ENCODE measurements around the gene LHX4. TPM values are rescaled to one million over a fixed set of nuclear protein-coding genes. Genes with fewer than 3 reads are reported as not detected.
A peak's percentile ranks its signal among the peaks of the same experiment; 100 is the strongest.

The LHX4 gene
- total and polyA plus RNA-seq, 4 donors: 0.05 to 0.25 TPM; not detected in 2

DNA sequence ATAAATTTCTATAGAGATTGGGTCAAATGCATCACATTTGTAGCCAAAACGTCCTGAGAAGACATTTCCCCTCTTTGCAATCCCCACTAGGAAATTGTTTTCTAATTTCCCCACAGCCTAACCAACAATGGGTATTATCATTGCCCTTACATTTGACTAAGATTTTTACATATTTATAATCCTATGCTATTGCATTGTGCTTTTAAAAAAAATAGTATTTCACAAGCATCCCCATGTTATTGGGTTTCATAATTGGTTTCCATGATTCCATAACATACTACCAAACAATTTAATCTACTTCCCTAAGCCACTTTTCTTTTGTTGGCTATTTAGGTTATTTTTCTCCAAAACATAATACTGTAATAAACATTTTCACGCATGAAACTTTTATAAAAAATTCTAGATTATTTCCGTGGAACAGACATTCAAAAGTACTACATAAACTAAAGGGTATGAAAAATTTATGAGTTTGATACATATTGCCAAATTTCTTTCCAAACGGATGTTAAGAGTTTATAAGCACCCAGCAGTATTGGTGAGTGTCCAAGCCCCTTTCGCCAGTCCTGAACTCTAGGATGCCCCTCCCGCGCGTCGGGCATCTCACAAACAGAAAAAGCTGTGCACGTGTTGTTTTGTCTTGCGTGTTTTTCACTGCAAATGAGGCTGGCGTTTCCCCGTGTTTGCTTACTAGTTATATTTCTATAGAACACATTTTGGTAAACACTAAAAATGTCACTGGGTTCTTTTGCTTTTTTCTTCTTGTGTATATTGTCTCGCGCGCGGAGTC lies 2.0 kb upstream of the LHX4 start:
- intact Hi-C loops (cut with DNase I): no loop called here
- DNase-seq: no peak
- Histone ChIP-seq H3K4me3 (ENCODE audit: low read length in 2 of 2) (no peak overlapping the region), H3K4me1 (ENCODE audit: control insufficient read depth in 1 of 2, insufficient read depth in 2 of 2, low read length in 2 of 2) (no peaks in the 10 kb centered on the region), H3K36me3 (ENCODE audit: control insufficient read depth in 1 of 2, insufficient read depth in 2 of 2, low read length in 1 of 2) (no peaks in the 10 kb centered on the region), H3K27me3 (ENCODE audit: control insufficient read depth in 1 of 2, insufficient read depth in 2 of 2, low read length in 1 of 2) (no peaks in the 10 kb centered on the region), H3K27ac (ENCODE audit: low read depth in 1 of 2, low read length in 2 of 2) (no peak overlapping the region), H3K9me3 (ENCODE audit: control insufficient read depth, low read length) (no peaks in the 10 kb centered on the region)
- ATAC-seq (ENCODE audit: low FRiP score): no peak
- 25 to 26% methylated on average over 17 of the region's 17 CpGs for WGBS, 2 donors

DNA sequence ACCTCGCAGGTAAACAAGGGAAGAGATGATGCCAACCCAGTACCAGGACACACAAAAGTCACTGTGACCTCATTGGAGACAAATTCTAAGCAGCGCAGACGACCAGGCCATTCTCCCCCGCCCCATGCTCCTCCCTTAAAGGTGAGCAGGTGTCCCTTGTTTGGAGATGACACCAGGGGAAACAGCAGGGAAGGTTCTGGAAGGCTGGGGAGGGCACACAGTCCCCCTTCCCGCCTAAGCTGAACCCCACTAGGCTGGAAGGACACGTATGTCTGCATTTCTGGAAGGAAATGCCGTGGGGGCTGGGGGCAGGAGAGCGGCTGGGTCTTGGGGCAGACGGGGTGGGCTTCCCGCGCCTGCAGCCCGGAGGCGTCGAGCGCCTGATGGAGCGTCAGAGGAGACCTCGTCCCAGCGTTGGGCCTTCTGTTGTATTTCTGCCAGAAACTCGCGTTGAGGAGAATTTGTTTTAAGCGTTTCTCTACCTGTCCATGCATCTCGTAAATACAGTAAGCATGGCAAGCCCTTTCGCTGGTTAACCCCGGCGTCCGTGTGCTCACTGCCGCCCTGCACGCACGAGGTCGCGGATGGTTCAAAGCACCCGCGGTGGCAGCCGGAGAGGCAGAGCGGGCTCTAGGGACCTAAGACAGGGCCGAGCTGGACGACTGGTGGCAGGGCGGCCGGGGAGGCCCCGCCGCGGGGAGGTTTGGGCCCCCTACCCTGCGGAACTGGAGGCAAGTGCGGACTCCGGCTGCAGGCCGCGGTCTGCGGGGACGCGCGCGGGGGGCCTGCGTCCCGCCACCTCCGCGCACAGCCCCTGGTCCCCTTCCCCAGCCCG lies 1.2 kb upstream of the LHX4 start:
- no peaks in the 10 kb centered on the region for H3K4me1 ChIP-seq (ENCODE audit: control insufficient read depth in 1 of 2, insufficient read depth in 2 of 2, low read length in 2 of 2)
- no peaks in the 10 kb centered on the region for H3K27me3 ChIP-seq (ENCODE audit: control insufficient read depth in 1 of 2, insufficient read depth in 2 of 2, low read length in 1 of 2)
- no peak for DNase-seq
- no peaks in the 10 kb centered on the region for H3K36me3 ChIP-seq (ENCODE audit: control insufficient read depth in 1 of 2, insufficient read depth in 2 of 2, low read length in 1 of 2)
- H3K27ac ChIP-seq (ENCODE audit: low read depth in 1 of 2, low read length in 2 of 2): no peak overlapping the region
- intact Hi-C loops (cut with DNase I): no loop called here
- WGBS, 2 donors: 5 to 6% methylated on average over 57 of the region's 57 CpGs
- ATAC-seq (ENCODE audit: low FRiP score): no peak
- H3K4me3 ChIP-seq (ENCODE audit: low read length in 2 of 2): peak overlapping the region; percentile 70 to 74
- no peaks in the 10 kb centered on the region for H3K9me3 ChIP-seq (ENCODE audit: control insufficient read depth, low read length)

DNA sequence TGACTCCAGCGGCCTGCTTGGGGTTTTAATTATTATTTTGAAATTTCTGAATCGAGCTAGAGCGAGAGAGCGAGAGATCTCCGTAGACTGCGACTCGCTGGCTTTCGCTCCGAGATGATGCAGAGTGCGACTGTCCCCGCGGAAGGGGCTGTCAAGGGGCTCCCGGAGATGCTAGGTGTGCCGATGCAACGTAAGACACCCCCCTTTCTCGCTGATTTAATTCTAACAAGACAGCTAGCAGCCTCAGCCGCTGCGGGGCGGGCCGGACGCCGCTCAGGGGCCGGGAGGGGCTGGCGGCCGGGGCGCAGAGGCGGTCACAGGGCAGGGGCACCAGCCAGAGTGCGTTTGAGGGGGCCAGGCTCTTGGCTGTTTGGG lies 339 bp downstream of the LHX4 start:
- Histone ChIP-seq H3K27ac (ENCODE audit: low read depth in 1 of 2, low read length in 2 of 2) (no peak overlapping the region), H3K9me3 (ENCODE audit: control insufficient read depth, low read length) (no peaks in the 10 kb centered on the region), H3K27me3 (ENCODE audit: control insufficient read depth in 1 of 2, insufficient read depth in 2 of 2, low read length in 1 of 2) (no peaks in the 10 kb centered on the region), H3K4me1 (ENCODE audit: control insufficient read depth in 1 of 2, insufficient read depth in 2 of 2, low read length in 2 of 2) (no peaks in the 10 kb centered on the region), H3K4me3 (ENCODE audit: low read length in 2 of 2) (peak overlapping the region; percentile 70 to 74), H3K36me3 (ENCODE audit: control insufficient read depth in 1 of 2, insufficient read depth in 2 of 2, low read length in 1 of 2) (no peaks in the 10 kb centered on the region)
- intact Hi-C loops (cut with DNase I): no loop called here
- no peak for ATAC-seq (ENCODE audit: low FRiP score)
- 0 to 1% methylated on average over 20 to 28 of the region's 28 CpGs for WGBS, 2 donors
- DNase-seq: no peak

- Histone ChIP-seq H3K27me3 (ENCODE audit: control insufficient read depth in 1 of 2, insufficient read depth in 2 of 2, low read length in 1 of 2) (no peaks in the 10 kb centered on the region), H3K36me3 (ENCODE audit: control insufficient read depth in 1 of 2, insufficient read depth in 2 of 2, low read length in 1 of 2) (no peaks in the 10 kb centered on the region), H3K4me3 (ENCODE audit: low read length in 2 of 2) (peak overlapping the region; percentile 70 to 74), H3K27ac (ENCODE audit: low read depth in 1 of 2, low read length in 2 of 2) (no peak overlapping the region), H3K9me3 (ENCODE audit: control insufficient read depth, low read length) (no peaks in the 10 kb centered on the region), H3K4me1 (ENCODE audit: control insufficient read depth in 1 of 2, insufficient read depth in 2 of 2, low read length in 2 of 2) (no peaks in the 10 kb centered on the region)
- intact Hi-C loops (cut with DNase I): no loop called here
- no peak for ATAC-seq (ENCODE audit: low FRiP score)
- DNase-seq: peak in 1 of 2 donors; percentile 74
- WGBS, 2 donors: 0% methylated on average over 63 to 65 of the region's 65 CpGs
These were observed 884 bp downstream of the LHX4 start for GRCh38 chr1:180230791-180231505.

DNA sequence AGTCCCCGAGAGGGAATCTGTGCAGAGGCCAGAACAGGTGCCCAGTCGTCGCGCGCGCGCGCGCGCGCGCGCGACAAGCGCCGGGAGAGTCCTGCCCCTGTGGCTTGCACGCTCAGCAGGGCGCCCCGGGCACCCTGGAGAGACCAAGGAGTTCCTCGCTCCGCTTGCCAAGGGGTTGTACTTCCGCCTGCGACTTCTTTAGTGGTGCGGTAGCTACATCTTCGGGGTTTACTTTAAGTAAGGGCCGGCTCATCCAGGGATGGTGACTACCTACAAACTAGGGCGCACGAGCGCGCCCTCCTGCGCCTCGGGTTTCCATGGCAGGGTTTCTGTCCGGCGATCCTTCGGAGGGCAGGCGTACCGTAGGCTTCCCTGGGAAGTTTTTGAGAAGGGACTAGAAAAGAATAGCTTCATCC lies 1.4 kb downstream of the LHX4 start:
- no peaks in the 10 kb centered on the region for H3K36me3 ChIP-seq (ENCODE audit: control insufficient read depth in 1 of 2, insufficient read depth in 2 of 2, low read length in 1 of 2)
- peak overlapping the region; percentile 28 to 70 for H3K4me3 ChIP-seq (ENCODE audit: low read length in 2 of 2)
- no peaks in the 10 kb centered on the region for H3K27me3 ChIP-seq (ENCODE audit: control insufficient read depth in 1 of 2, insufficient read depth in 2 of 2, low read length in 1 of 2)
- H3K27ac ChIP-seq (ENCODE audit: low read depth in 1 of 2, low read length in 2 of 2): no peak overlapping the region
- 0 to 1% methylated on average over 37 of the region's 37 CpGs for WGBS, 2 donors
- intact Hi-C loops (cut with DNase I): no loop called here
- ATAC-seq (ENCODE audit: low FRiP score): no peak
- H3K4me1 ChIP-seq (ENCODE audit: control insufficient read depth in 1 of 2, insufficient read depth in 2 of 2, low read length in 2 of 2): no peaks in the 10 kb centered on the region
- H3K9me3 ChIP-seq (ENCODE audit: control insufficient read depth, low read length): no peaks in the 10 kb centered on the region
- DNase-seq: peak in 1 of 2 donors; percentile 70

- intact Hi-C loops (cut with DNase I): no loop called here
- Histone ChIP-seq H3K9me3 (ENCODE audit: control insufficient read depth, low read length) (no peaks in the 10 kb centered on the region), H3K4me1 (ENCODE audit: control insufficient read depth in 1 of 2, insufficient read depth in 2 of 2, low read length in 2 of 2) (no peaks in the 10 kb centered on the region), H3K36me3 (ENCODE audit: control insufficient read depth in 1 of 2, insufficient read depth in 2 of 2, low read length in 1 of 2) (no peaks in the 10 kb centered on the region), H3K4me3 (ENCODE audit: low read length in 2 of 2) (no peak overlapping the region), H3K27me3 (ENCODE audit: control insufficient read depth in 1 of 2, insufficient read depth in 2 of 2, low read length in 1 of 2) (no peaks in the 10 kb centered on the region), H3K27ac (ENCODE audit: low read depth in 1 of 2, low read length in 2 of 2) (no peak overlapping the region)
- DNase-seq (peak in 1 of 2 donors; percentile 22), ATAC-seq (ENCODE audit: low FRiP score) (no peak)
- 4 to 8% methylated on average over 14 of the region's 14 CpGs for WGBS, 2 donors
These were observed 1.9 kb downstream of the LHX4 start for GRCh38 chr1:180231936-180232335.

DNA sequence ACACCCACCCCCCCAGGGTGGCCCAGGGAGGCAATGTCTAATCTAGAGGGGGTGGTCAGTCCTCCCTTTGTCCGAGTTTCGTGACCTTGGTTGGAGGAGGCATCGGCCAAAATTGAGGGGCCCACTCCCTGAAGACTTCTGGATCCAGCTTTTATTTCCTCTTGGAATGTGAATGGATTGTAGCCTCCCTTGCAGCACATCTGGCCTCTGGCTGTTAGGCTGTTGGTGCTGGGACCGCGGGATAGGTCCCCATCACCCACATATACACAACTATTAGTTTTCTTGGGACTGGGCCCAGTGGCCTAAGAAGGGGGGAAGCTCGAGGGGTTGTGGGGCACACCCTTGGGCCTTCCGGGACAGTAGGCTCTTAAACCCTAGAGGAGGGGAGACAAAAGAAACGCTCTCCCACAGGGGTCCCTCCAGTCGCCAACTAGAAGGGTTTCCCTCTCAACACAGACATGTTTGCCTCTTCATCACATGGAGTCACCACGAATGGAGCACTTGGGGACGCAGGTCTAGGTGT lies 2.5 kb downstream of the LHX4 start:
- H3K4me3 ChIP-seq (ENCODE audit: low read length in 2 of 2): no peak overlapping the region
- H3K27me3 ChIP-seq (ENCODE audit: control insufficient read depth in 1 of 2, insufficient read depth in 2 of 2, low read length in 1 of 2): no peaks in the 10 kb centered on the region
- no peaks in the 10 kb centered on the region for H3K4me1 ChIP-seq (ENCODE audit: control insufficient read depth in 1 of 2, insufficient read depth in 2 of 2, low read length in 2 of 2)
- 11% methylated on average over 11 of the region's 11 CpGs for WGBS, 2 donors
- peak in 1 of 2 donors; percentile 28 for DNase-seq
- intact Hi-C loops (cut with DNase I): no loop called here
- no peaks in the 10 kb centered on the region for H3K9me3 ChIP-seq (ENCODE audit: control insufficient read depth, low read length)
- H3K36me3 ChIP-seq (ENCODE audit: control insufficient read depth in 1 of 2, insufficient read depth in 2 of 2, low read length in 1 of 2): no peaks in the 10 kb centered on the region
- ATAC-seq (ENCODE audit: low FRiP score): no peak
- no peak overlapping the region for H3K27ac ChIP-seq (ENCODE audit: low read depth in 1 of 2, low read length in 2 of 2)

DNA sequence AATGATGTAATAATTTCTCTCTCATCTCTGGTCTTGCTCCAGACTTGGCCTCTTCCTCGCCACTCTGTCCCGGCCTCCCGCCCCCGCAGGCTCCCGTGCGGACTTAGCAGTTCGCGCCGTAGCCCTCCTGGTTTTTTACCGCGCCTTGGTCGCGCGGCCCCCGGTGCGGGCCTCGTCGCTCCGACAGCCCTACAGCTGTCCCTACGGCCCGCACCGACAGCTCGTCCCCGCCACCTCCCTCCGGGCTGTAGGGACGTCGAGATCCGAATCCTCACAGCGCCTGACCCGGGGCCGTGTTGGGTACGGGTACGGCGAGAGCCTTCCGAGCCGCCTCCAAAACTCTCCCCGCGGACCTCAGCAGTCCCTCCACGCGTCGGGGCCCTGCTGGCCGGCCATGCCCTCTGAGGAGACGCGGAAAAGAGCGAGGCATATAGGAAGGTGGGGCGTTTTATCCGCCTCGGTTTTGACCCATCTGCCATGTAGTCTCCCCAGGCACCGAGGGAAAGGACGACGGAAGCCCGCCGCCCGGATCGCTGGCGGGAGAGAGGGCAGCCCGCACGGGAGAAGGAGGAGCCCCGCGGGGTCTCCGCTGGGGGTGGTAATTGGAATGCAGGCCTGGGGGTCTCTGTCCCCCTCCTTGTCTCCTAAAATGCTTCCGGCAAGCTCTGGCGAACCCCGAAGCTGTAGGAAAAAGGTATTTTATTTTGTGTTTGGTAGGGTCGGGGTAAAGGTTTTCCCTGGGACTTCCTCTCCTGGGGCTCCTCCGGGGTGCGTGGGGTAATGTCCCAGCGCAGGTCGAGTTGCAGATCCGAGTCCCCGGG lies 3.3 kb downstream of the LHX4 start:
- Histone ChIP-seq H3K9me3 (ENCODE audit: control insufficient read depth, low read length) (no peaks in the 10 kb centered on the region), H3K36me3 (ENCODE audit: control insufficient read depth in 1 of 2, insufficient read depth in 2 of 2, low read length in 1 of 2) (no peaks in the 10 kb centered on the region), H3K27ac (ENCODE audit: low read depth in 1 of 2, low read length in 2 of 2) (no peak overlapping the region), H3K4me1 (ENCODE audit: control insufficient read depth in 1 of 2, insufficient read depth in 2 of 2, low read length in 2 of 2) (no peaks in the 10 kb centered on the region), H3K4me3 (ENCODE audit: low read length in 2 of 2) (no peak overlapping the region), H3K27me3 (ENCODE audit: control insufficient read depth in 1 of 2, insufficient read depth in 2 of 2, low read length in 1 of 2) (no peaks in the 10 kb centered on the region)
- DNase-seq: peak in 1 of 2 donors; percentile 67
- ATAC-seq (ENCODE audit: low FRiP score): no peak
- intact Hi-C loops (cut with DNase I): no loop called here
- WGBS, 2 donors: 3 to 4% methylated on average over 65 to 71 of the region's 71 CpGs

Measured in aorta (tissue), 5 donors.